Prostate gland (tissue), 2 donors: ENCODE results near the gene L3MBTL4.

ENCODE experiments used
- POLR2A ChIP-seq: fragments of 450-650 bp; IDR thresholded peaks from one replicate; pipeline ENCODE4 v1.6.1; 2016; ENCODE audit warnings: antibody characterized with exemption, mild to moderate bottlenecking
- TF ChIP-seq, protein P1 (sequence below), 4 experiments: fragments of 200-600 bp in 2 of 4; fragments of 450-650 bp in 2 of 4; sonication (generic) in 2 of 4; IDR thresholded peaks; 1 replicate in 3 of 4; 2 replicates in 1 of 4; pipeline ENCODE4 v1.5.1; 2016 to 2019; ENCODE audit warnings: antibody characterized with exemption in 4 of 4, mild to moderate bottlenecking in 2 of 4, moderate library complexity in 2 of 4

GRCh38 chr18:6055711-6056110, 359.0 kb downstream of the L3MBTL4 start:
- TF ChIP-seq, protein P1, sequence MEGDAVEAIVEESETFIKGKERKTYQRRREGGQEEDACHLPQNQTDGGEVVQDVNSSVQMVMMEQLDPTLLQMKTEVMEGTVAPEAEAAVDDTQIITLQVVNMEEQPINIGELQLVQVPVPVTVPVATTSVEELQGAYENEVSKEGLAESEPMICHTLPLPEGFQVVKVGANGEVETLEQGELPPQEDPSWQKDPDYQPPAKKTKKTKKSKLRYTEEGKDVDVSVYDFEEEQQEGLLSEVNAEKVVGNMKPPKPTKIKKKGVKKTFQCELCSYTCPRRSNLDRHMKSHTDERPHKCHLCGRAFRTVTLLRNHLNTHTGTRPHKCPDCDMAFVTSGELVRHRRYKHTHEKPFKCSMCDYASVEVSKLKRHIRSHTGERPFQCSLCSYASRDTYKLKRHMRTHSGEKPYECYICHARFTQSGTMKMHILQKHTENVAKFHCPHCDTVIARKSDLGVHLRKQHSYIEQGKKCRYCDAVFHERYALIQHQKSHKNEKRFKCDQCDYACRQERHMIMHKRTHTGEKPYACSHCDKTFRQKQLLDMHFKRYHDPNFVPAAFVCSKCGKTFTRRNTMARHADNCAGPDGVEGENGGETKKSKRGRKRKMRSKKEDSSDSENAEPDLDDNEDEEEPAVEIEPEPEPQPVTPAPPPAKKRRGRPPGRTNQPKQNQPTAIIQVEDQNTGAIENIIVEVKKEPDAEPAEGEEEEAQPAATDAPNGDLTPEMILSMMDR (IDR thresholded peaks at IDR 0.05): no peak
- TF ChIP-seq POLR2A: no peak
